ENCODE results near the gene HPCAL1.

Gene HPCAL1

DNA sequence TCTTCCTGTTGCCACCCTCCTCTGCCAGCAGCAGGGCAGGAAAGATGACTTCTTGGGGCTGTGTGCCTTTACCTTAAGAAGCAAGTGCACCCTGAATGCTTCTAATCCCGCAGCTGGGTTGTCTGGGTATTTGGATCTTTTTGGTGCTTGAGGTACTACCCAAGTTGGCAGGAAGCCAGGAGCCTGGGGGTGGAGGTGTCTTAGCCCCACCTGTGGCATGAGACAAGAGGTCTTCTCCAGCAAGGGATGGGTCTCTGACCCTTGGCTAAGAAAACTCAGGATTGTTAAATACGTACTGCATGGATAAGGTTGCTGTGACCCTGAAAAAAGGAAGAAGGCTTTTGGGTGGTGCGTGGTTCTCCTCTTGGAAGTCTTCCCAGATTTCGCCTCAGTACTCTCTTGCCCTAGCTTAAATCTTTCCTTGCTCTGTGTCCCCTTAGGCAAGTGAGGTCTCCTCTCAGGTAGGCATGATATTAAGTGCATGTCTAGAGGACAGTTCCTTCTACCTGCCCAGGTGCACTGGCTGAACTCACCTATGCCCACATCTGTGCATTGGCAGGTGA is 4.3 kb downstream of the HPCAL1 start:
- Mint-ChIP-seq H3K4me1 (ENCODE audit: low read depth in 2 of 2) (peaks cover 46 to 49% of the 10 kb centered on the region in 2 donors), H3K4me3 (peak overlapping the region in 1 of 2 donors; percentile 29), H3K27ac (peak overlapping the region in 1 of 2 donors; percentile 18), H3K36me3 (ENCODE audit: insufficient read depth) (peaks cover 3% of the 10 kb centered on the region), H3K9me3 (no peaks in the 10 kb centered on the region), H3K27me3 (no peaks in the 10 kb centered on the region)
- ATAC-seq (replicated peaks) (no peak), DNase-seq (no peak)

DNA sequence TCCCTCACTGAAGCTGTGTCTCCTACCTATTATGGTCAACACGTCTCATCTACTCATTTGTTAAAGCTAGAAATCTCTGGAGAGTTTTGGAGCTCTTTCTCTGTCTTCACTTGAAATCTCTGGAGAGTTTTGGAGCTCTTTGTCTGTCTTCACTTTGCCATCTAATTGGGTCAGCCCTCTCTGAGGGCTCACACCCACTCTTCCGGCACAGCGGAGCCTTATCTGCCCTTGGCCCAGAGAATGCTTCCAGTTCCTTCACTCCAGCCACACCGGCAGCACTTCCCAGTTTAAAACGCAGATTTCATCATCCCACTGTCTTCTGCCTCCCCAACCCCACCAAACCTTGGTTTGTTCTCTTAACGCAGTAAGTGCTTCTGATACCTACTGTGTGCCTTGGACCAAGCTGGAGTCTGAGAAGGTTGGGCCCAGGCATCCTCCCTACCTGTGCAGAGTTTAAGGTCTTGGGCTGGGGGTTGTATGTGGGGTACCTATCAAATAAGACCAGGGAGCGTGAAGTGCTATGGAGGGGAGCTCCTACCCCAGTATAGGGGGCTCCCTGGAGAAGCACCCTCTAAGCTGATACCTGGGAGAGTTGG is 5.0 kb downstream of the HPCAL1 start:
- Mint-ChIP-seq H3K27ac (peak overlapping the region in 1 of 2 donors; percentile 18), H3K36me3 (ENCODE audit: insufficient read depth) (peaks cover 3% of the 10 kb centered on the region), H3K27me3 (no peaks in the 10 kb centered on the region), H3K4me1 (ENCODE audit: low read depth in 2 of 2) (peaks cover 46 to 49% of the 10 kb centered on the region in 2 donors), H3K4me3 (peak overlapping the region in 1 of 2 donors; percentile 29), H3K9me3 (no peaks in the 10 kb centered on the region)
- DNase-seq (no peak), ATAC-seq (replicated peaks) (no peak)

DNA sequence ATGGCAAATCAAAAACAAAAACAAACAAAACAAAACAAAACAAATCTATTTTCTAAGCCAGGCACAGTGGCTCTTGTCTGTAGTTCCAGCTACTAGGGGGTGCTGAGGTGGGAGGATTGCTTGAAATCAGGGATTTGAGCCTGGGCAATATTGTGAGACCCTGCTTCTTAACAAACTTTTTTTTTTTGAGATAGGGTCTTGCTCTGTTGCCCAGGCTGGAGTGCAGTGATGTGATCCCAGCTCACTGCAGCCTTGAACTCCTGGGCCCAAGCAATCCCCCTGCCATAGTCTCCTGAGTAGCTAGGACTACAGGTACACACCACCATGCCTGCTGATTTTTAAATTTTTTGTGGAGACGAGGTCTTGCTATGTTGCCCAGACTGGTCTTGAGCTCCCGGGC is 6.2 kb downstream of the HPCAL1 start:
- peaks cover 41 to 46% of the 10 kb centered on the region in 2 donors for H3K4me1 Mint-ChIP-seq (ENCODE audit: low read depth in 2 of 2)
- DNase-seq (no peak), ATAC-seq (replicated peaks) (no peak)
- H3K9me3 Mint-ChIP-seq = no peaks in the 10 kb centered on the region
- H3K4me3 Mint-ChIP-seq = peak overlapping the region in 1 of 2 donors; percentile 7
- no peaks in the 10 kb centered on the region for H3K27me3 Mint-ChIP-seq
- peaks cover 3% of the 10 kb centered on the region for H3K36me3 Mint-ChIP-seq (ENCODE audit: insufficient read depth)
- no peak overlapping the region for H3K27ac Mint-ChIP-seq

DNA sequence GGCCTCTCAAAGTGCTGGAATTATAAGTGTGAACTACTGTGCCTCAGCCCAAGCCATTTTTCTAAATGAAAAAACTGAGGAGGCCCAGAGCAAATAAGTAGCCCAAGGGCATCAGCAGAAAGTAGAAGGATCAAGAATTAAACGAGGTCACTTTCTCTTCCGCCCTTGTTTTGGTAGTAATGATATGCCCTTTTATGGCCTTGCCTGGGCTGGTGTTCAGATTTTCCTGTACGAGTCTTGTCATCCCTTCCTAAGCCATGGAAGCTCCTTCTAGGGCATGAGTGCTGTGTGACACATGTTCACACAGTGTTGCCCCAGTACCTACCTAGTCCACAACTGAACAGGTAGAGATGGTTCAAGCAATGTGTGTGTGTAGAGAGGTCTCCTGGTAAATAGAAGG is 6.6 kb downstream of the HPCAL1 start:
- H3K4me1 Mint-ChIP-seq (ENCODE audit: low read depth in 2 of 2) = peaks cover 45 to 49% of the 10 kb centered on the region in 2 donors
- H3K4me3 Mint-ChIP-seq = no peak overlapping the region
- no peaks in the 10 kb centered on the region for H3K9me3 Mint-ChIP-seq
- H3K27ac Mint-ChIP-seq = peak overlapping the region in 1 of 2 donors; percentile 9
- no peaks in the 10 kb centered on the region for H3K27me3 Mint-ChIP-seq
- no peak for ATAC-seq (replicated peaks)
- peaks cover 3% of the 10 kb centered on the region for H3K36me3 Mint-ChIP-seq (ENCODE audit: insufficient read depth)
- DNase-seq = no peak

DNA sequence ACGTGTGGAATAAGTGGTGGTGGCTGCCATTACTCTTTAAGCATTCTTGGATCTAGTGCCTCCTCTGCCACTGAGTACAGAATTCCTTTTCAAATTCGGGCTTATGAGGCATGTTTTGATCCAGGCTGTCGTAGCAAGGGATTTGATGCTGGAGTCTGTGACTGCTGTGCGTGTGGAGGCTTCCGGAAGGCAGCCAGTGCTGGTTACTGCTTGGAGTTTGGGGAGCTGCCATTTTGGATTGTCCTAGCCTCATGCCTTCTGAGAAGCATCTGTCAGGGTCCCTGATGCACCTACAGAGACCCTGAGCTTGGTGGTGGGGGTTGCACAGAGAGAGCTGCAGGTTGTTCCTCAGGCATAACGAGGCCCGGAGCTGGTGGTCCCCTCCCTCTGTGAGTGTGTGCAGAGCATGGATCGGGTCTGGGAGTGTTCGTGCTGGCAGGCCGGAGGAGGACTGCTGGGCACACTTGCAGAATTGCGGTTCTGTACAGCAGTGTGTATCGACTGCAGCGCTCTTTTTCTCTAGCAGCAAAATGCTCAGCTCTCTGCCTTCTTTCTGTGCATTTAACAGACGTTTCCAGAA is 7.7 kb downstream of the HPCAL1 start:
- Mint-ChIP-seq H3K4me3 (no peak overlapping the region), H3K27ac (no peak overlapping the region), H3K9me3 (no peaks in the 10 kb centered on the region), H3K36me3 (ENCODE audit: insufficient read depth) (no peaks in the 10 kb centered on the region), H3K27me3 (no peaks in the 10 kb centered on the region), H3K4me1 (ENCODE audit: low read depth in 2 of 2) (peaks cover 39 to 43% of the 10 kb centered on the region in 2 donors)
- DNase-seq (no peak), ATAC-seq (replicated peaks) (no peak)

DNA sequence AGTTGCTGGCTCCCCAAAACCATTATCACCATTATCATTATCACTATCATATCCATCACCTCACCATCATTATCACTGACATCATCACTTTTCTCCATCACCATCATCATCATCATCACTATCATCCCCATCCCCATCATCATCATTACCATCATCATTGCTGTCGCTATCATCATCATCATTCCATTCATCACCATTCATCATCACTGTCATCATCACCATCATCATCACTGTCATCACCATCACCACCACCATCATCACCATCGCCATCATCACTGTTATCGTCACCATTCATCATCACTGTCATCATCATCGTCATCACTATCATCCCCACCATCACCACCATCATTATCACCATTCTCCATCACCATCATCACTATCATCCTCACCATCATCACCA is 9.0 kb downstream of the HPCAL1 start:
- Mint-ChIP-seq H3K9me3 (no peaks in the 10 kb centered on the region), H3K36me3 (ENCODE audit: insufficient read depth) (no peaks in the 10 kb centered on the region), H3K4me1 (ENCODE audit: low read depth in 2 of 2) (peaks cover 29 to 34% of the 10 kb centered on the region in 2 donors), H3K27me3 (no peaks in the 10 kb centered on the region), H3K4me3 (no peak overlapping the region), H3K27ac (no peak overlapping the region)
- no peak for ATAC-seq (replicated peaks)
- DNase-seq = no peak

DNA sequence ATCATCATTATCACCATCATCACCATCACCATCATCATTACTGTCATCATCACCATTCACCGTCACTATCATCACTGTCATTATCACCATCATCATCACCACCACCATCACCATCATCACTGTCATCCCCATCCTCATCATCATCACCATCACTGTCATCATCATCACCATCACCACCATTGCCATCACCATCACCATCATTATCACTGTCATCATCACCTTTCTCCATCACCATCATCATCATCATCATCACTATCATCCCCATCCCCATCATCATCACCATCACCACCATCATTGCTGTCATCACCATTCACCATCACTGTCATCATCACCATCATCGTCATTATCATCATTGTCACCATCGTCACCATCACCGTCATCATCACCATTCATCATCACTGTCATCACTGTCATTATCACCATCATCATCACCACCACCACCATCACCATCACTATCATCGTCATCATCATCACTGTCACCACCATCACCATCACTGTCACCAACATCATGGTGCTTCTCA is 9.8 kb downstream of the HPCAL1 start:
- no peak overlapping the region for H3K4me3 Mint-ChIP-seq
- no peaks in the 10 kb centered on the region for H3K9me3 Mint-ChIP-seq
- H3K36me3 Mint-ChIP-seq (ENCODE audit: insufficient read depth) = no peaks in the 10 kb centered on the region
- no peaks in the 10 kb centered on the region for H3K27me3 Mint-ChIP-seq
- DNase-seq = no peak
- no peak for ATAC-seq (replicated peaks)
- no peak overlapping the region for H3K27ac Mint-ChIP-seq
- H3K4me1 Mint-ChIP-seq (ENCODE audit: low read depth in 2 of 2) = peaks cover 21 to 28% of the 10 kb centered on the region in 2 donors

DNA sequence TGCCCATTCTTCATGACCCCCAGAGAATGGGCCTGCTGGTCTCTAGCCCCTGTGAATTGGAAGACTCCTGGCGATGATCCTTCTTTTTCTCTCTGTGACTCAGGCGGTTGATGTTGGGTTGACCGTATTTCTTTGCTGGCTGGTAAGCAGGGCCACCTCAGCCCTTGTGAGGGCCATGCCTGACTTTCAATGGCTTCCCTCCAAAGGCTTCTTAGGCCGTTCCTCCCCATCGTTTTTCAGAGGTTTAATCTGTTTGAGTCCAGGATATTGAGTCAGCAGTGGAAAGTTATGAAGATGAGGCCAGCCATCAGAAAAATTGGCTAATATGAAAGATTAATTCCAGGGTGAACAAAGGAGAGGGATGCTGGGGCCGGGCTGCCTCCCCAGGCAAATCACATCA is 13.6 kb downstream of the HPCAL1 start:
- H3K36me3 Mint-ChIP-seq (ENCODE audit: insufficient read depth) = peaks cover 6% of the 10 kb centered on the region
- no peak for ATAC-seq (replicated peaks)
- no peaks in the 10 kb centered on the region for H3K27me3 Mint-ChIP-seq
- DNase-seq = no peak
- H3K27ac Mint-ChIP-seq = peak overlapping the region in 1 of 2 donors; percentile 71
- H3K4me1 Mint-ChIP-seq (ENCODE audit: low read depth in 2 of 2) = peaks cover 23 to 25% of the 10 kb centered on the region in 2 donors
- no peak overlapping the region for H3K4me3 Mint-ChIP-seq
- H3K9me3 Mint-ChIP-seq = no peaks in the 10 kb centered on the region

DNA sequence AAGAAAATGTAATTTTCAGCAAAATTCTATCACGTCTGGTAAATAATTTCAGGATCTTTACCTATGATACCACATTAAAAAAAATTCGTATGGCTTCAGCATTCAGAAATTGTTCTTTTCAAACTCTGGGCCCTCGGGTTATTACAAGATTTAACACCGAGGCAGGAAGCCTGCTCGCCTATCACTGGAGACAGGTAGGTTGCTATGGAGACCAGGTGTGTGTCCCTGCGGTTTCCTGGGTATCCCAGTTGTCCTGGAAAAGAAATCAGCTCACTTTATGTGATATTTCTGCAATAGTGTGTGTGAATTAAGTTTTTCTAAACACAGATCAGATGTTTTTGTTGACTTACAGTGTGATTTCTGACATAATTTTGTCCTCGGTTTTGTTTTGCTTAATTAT is 14.2 kb downstream of the HPCAL1 start:
- DNase-seq (no peak), ATAC-seq (replicated peaks) (no peak)
- Mint-ChIP-seq H3K27me3 (no peaks in the 10 kb centered on the region), H3K9me3 (no peaks in the 10 kb centered on the region), H3K4me1 (ENCODE audit: low read depth in 2 of 2) (peaks cover 23 to 25% of the 10 kb centered on the region in 2 donors), H3K27ac (no peak overlapping the region), H3K4me3 (no peak overlapping the region), H3K36me3 (ENCODE audit: insufficient read depth) (peaks cover 6% of the 10 kb centered on the region)

DNA sequence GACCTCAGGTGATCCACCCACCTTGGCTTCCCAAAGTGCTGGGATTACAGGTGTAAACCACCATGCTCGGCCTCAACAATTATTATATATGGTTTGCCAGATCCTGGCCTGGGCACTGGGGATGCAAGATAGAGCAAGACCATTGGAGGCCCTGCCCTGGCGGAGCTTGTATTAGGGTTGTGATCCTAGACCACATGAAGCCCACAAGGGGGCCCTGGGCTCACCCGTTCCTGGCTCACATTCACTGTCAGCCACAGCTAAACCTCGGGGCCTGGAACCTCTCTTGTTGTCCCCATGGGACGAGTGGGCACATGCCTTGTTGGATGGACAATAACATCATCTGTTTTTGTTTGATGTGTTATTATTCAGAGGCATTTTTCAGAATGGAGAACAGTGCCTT is 14.9 kb downstream of the HPCAL1 start:
- ATAC-seq (replicated peaks) (peak; percentile 27), DNase-seq (no peak)
- Mint-ChIP-seq H3K4me3 (no peak overlapping the region), H3K9me3 (no peaks in the 10 kb centered on the region), H3K27me3 (no peaks in the 10 kb centered on the region), H3K4me1 (ENCODE audit: low read depth in 2 of 2) (peaks cover 23 to 28% of the 10 kb centered on the region in 2 donors), H3K36me3 (ENCODE audit: insufficient read depth) (peaks cover 6% of the 10 kb centered on the region), H3K27ac (peak overlapping the region in 1 of 2 donors; percentile 17)

DNA sequence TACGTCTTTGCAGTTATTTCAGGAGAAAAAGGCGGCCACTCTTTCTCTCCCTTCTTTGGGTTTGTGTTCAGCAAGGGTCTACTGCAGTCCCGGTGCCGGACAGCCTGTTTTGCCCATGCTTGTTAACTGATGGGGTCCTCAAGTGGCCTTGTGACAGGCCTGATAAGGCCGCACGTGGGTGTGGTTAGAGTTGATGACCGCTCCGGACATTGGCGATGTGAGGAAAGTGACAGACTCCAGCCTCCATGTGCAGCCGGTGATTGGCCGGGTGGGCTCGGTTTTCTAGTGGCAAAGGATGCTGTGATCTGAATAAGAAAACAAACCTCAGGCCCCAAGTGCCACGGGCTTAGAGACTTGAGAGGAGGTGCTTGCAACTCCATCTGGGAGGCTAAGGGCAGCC is 15.6 kb downstream of the HPCAL1 start:
- peaks cover 27 to 33% of the 10 kb centered on the region in 2 donors for H3K4me1 Mint-ChIP-seq (ENCODE audit: low read depth in 2 of 2)
- H3K36me3 Mint-ChIP-seq (ENCODE audit: insufficient read depth) = peaks cover 6% of the 10 kb centered on the region
- no peaks in the 10 kb centered on the region for H3K27me3 Mint-ChIP-seq
- no peaks in the 10 kb centered on the region for H3K9me3 Mint-ChIP-seq
- no peak overlapping the region for H3K4me3 Mint-ChIP-seq
- ATAC-seq (replicated peaks) = no peak
- H3K27ac Mint-ChIP-seq = peak overlapping the region in 1 of 2 donors; percentile 17
- no peak for DNase-seq

DNA sequence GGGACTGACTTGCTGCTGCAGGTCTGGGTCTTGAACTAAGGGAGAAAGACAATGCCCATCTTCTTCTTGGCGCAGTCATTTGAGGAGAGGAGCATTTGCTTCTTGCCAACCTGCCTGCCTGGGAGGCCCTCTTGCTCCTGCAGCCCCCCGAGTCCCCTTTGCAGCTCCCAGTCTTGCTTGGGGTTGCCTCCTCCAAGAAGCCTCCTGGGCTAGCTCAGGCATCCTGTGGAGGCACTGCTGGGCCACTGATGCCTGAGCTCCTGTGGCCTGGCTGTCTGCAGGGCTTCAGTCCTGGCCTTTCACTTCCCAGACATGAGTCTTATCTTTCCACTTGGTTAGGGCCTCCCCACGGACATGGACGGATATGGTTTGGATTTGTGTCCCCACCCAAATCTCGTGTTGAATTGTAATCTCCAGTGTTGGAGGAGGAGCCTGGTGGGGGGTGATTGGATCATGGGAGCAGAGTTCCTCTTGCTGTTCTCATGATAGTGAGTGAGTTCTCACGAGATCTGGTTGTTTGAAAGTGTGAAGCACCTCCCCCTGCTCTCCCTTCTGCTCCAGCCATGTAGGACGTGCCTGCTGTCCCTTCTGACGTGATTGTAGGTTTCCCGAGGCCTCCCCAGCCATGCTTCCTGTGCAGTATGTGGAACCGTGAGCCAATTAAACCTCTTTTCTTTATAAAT is 17.3 kb downstream of the HPCAL1 start:
- peaks cover 6% of the 10 kb centered on the region for H3K36me3 Mint-ChIP-seq (ENCODE audit: insufficient read depth)
- peaks cover 29 to 32% of the 10 kb centered on the region in 2 donors for H3K4me1 Mint-ChIP-seq (ENCODE audit: low read depth in 2 of 2)
- no peak for ATAC-seq (replicated peaks)
- H3K27ac Mint-ChIP-seq = peak overlapping the region; percentile 46 to 68
- no peaks in the 10 kb centered on the region for H3K9me3 Mint-ChIP-seq
- no peak for DNase-seq
- no peaks in the 10 kb centered on the region for H3K27me3 Mint-ChIP-seq
- H3K4me3 Mint-ChIP-seq = no peak overlapping the region

DNA sequence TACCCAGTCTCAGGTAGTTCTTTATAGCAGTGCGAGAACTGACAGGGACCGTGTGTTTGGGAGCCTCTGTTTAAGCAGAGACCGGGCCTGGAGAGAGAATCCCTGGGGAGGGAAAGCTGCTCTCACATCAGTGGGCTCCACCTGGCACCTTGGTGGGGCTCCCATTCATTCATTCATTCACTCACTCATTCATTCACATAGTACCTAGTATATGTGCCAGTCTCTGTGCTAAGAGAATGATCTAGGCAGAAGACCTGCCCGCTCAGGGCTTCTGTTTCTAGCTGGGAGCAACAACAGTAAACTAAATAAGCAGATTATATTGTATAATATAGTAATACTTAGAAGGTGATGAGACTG is 17.8 kb downstream of the HPCAL1 start:
- no peaks in the 10 kb centered on the region for H3K27me3 Mint-ChIP-seq
- H3K36me3 Mint-ChIP-seq (ENCODE audit: insufficient read depth) = peaks cover 6% of the 10 kb centered on the region
- DNase-seq = no peak
- no peak overlapping the region for H3K4me3 Mint-ChIP-seq
- no peaks in the 10 kb centered on the region for H3K9me3 Mint-ChIP-seq
- peak overlapping the region; percentile 32 to 46 for H3K27ac Mint-ChIP-seq
- ATAC-seq (replicated peaks) = no peak
- H3K4me1 Mint-ChIP-seq (ENCODE audit: low read depth in 2 of 2) = peaks cover 33% of the 10 kb centered on the region in 2 donors
